ENCODE data around the gene UBE2B. TPM values are rescaled to one million over a fixed set of nuclear protein-coding genes. Genes with fewer than 3 reads are reported as not detected.

Gene UBE2B
- 34.6 to 39.7 TPM (median 39.2 TPM) in 3 replicates for total RNA-seq (2021)
- Bru-seq, nascent RNA = percentile 90 among the genes with signal in this experiment
- long read RNA-seq, experiment 1, transcript UBE2B-201 (6 exons, 2,515 nt) = major isoform, 24 of 30 reads
- long read RNA-seq, experiment 1, partial matches to known transcripts = 1 of 30 reads
- long read RNA-seq, experiment 1, other reads (novel, unspliced or antisense) = 4 of 30 reads
- long read RNA-seq, experiment 2, transcript UBE2B-201 (6 exons, 2,515 nt) = major isoform, 22 of 42 reads
- long read RNA-seq, experiment 2, partial matches to known transcripts = 5 of 42 reads
- long read RNA-seq, experiment 2, other reads (novel, unspliced or antisense) = 12 of 42 reads
- long read RNA-seq, experiment 3, transcript UBE2B-201 (6 exons, 2,515 nt) = major isoform, 32 of 34 reads
- long read RNA-seq, experiment 3, partial matches to known transcripts = 0 of 34 reads
- long read RNA-seq, experiment 3, other reads (novel, unspliced or antisense) = 1 of 34 reads

GRCh38 chr5:134370871-134371833 is at the start of gene UBE2B:
TSS of gene UBE2B (plus strand) at chr5:134371569. CDS start at chr5:134371596, 27 bp downstream.
- peak; percentile 66 for ATAC-seq
- POLR2A ChIA-PET = interaction anchor here (0.7 to 2.0 kb wide), 21 partner anchors 10 to 534 kb away, joined by 3 to 17 read pairs (median 4); partner anchors contain the start of genes CDKN2AIPNL, PCBD2 and PPP2CA
- peak within 1 kb of the TSS; percentile 96 for H3K4me3 Mint-ChIP-seq
- TF ChIP-seq SOX15 (CRISPR knock-in tag; IDR thresholded peaks at IDR 0.05) = no peak
- no peak for TF ChIP-seq ZNF219 (CRISPR knock-in tag; IDR thresholded peaks at IDR 0.05; ENCODE audit: borderline replicate concordance)
- no peak for TF ChIP-seq MXD4 (CRISPR knock-in tag; IDR thresholded peaks at IDR 0.05; ENCODE audit: borderline replicate concordance)
- no peak for TF ChIP-seq NR3C1 (CRISPR knock-in tag; conservative IDR thresholded peaks at IDR 0.05; ENCODE audit: low read depth)
- no peak for TF ChIP-seq JUN (CRISPR knock-in tag; IDR thresholded peaks at IDR 0.05)
- peak; percentile 99 for TF ChIP-seq USF2 (CRISPR knock-in tag; IDR thresholded peaks at IDR 0.05)
- 0 out of 2 replicates have a peak, but pooled peaks have one; percentile 44 for TF ChIP-seq CREM (CRISPR knock-in tag; IDR thresholded peaks at IDR 0.05)
- TF ChIP-seq TCF7 (CRISPR knock-in tag; IDR thresholded peaks at IDR 0.05; ENCODE audit: low read depth) = 0 out of 2 replicates have a peak, but pooled peaks have one; percentile 51
- TF ChIP-seq CTCF (IDR thresholded peaks at IDR 0.05) = no peak
- TF ChIP-seq ZNF396 (CRISPR knock-in tag; IDR thresholded peaks at IDR 0.05; ENCODE audit: borderline replicate concordance) = no peak
- TF ChIP-seq ZNF532 (CRISPR knock-in tag; IDR thresholded peaks at IDR 0.05; ENCODE audit: borderline replicate concordance) = no peak
- peak; percentile 95 for TF ChIP-seq ZNF232 (CRISPR knock-in tag; IDR thresholded peaks at IDR 0.05)
- TF ChIP-seq CBFB (CRISPR knock-in tag; IDR thresholded peaks at IDR 0.05; ENCODE audit: low read depth) = no peak
- TF ChIP-seq GRHL2 (CRISPR knock-in tag; IDR thresholded peaks at IDR 0.05; ENCODE audit: insufficient replicate concordance, severe bottlenecking) = no peak
- TF ChIP-seq ZNF138 (CRISPR knock-in tag; conservative IDR thresholded peaks at IDR 0.05) = no peak
- TF ChIP-seq GABPB1 (CRISPR knock-in tag; IDR thresholded peaks at IDR 0.05) = peak; percentile 94
- TF ChIP-seq AFF4 (CRISPR knock-in tag; IDR thresholded peaks at IDR 0.05; ENCODE audit: borderline replicate concordance) = no peak
- no peak for TF ChIP-seq NFYB (CRISPR knock-in tag; conservative IDR thresholded peaks at IDR 0.05; ENCODE audit: low read depth)
- TF ChIP-seq SMAD3 (CRISPR knock-in tag; IDR thresholded peaks at IDR 0.05; ENCODE audit: borderline replicate concordance) = peak; percentile 62; the same call in 1 of the 2 replicates
- peak; percentile 92 for TF ChIP-seq SP1 (CRISPR knock-in tag; conservative IDR thresholded peaks at IDR 0.05)
- no peak for TF ChIP-seq IRF2 (CRISPR knock-in tag; IDR thresholded peaks at IDR 0.05; ENCODE audit: borderline replicate concordance, low read depth)
- no peak for TF ChIP-seq ZNF317 (CRISPR knock-in tag; IDR thresholded peaks at IDR 0.05; ENCODE audit: borderline replicate concordance, low read depth)

More at GRCh38 chr5:134370871-134371833, at the start of gene UBE2B:
- peaks cover 7% of the 10 kb centered on the region for H3K9me3 Mint-ChIP-seq
- peaks cover 4% of the 10 kb centered on the region; the same call in 1 of the 2 replicates for H3K27me3 Mint-ChIP-seq (ENCODE audit: low read depth)
- H3K4me1 Mint-ChIP-seq = peaks cover 31% of the 10 kb centered on the region
- H3K27ac Mint-ChIP-seq = peak within 1 kb of the TSS; percentile 100
- peaks cover 13% of the 10 kb centered on the region for H3K36me3 Mint-ChIP-seq
- CTCF ChIA-PET = interaction anchor here (0.9 to 2.0 kb wide), 8 partner anchors 33 to 216 kb away, joined by 3 to 15 read pairs (median 4); partner anchors contain the start of genes CDKN2AIPNL and PPP2CA
- peak; percentile 95 for DNase-seq (ENCODE audit: low spot score)
